SW 1271 (cell line): ENCODE data around the gene ACTL10.

Experiments
- DNase-seq, 2 experiments: peaks; one replicate each; lab custom pipeline; 2025; lab: John Stamatoyannopoulos, UW

ACTL10 gene

GRCh38 chr20:33649201-33649681, 17.5 kb upstream of the ACTL10 start:
- DNase-seq: no peak

GRCh38 chr20:33650111-33650752, 16.5 kb upstream of the ACTL10 start:
- DNase-seq: no peak

DNA sequence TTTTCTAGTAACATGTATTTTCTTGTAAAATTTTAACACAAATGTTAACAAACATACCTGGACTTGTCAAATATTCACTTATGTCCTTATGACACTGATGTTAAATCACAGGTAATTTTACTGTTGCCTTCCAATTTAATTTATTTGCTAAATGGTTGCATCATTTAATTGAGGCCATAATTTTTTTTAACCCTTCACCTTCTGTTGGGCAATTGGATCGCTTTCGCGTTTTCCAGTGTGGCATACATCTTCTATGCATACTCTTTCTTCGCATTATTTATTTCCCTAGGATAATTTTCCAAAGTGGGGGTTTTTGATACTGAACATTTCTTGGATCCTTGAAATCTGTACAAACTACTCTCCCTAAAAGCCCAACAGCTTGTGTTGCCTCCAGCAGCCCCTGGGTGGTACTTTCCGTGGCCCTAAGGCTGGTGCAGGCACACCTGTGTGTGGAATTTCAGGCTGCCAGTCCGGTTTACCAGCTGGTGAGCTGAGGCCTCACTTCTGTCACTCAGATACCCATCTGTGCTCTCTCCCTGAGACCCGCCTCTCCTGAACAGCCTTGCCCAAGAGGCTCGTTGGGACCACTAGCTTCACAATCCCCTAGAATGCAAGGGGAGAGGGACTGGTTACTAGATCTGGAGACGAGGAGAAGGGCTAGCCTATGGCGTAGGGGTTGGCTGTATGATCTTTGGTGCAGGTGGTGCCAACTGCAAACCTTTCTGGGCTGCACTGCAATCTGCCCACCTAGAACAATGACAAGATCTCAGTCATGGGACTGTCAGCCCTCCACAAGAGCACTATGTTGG, 15.8 kb upstream of the ACTL10 start:
- no peak for DNase-seq

DNA sequence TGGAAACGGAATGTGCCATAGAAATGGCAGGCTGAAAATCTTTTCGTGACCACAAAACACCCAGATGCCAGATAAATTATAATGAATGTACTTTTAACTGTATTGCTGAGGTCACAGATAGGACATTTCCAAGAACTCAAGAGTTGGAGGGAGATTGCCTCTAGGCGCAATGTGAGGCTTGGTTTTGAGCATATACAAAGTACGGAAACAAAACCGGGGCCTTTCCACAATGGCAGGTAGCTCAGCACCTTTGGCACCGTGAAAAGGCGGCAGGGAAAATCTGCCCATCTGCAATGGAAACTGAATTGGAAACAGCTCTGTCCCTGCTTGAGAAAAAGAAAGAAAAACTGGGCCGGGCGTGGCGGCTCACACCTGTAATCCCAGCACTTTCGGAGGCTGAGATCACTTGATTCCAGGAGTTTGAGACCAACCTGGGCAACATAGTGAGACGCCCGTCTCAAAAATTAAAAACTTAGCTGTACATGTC, 15.1 kb upstream of the ACTL10 start:
- no peak for DNase-seq

- peak; percentile 84 to 90 for DNase-seq
Measured at GRCh38 chr20:33653218-33653899, 13.4 kb upstream of the ACTL10 start.

GRCh38 chr20:33653900-33654596, 12.7 kb upstream of the ACTL10 start:
- no peak for DNase-seq

- no peak for DNase-seq
Measured at GRCh38 chr20:33654680-33655161, 12.0 kb upstream of the ACTL10 start.

- DNase-seq: no peak
Measured at GRCh38 chr20:33655164-33655563, 11.6 kb upstream of the ACTL10 start.

GRCh38 chr20:33656010-33656782, 10.5 kb upstream of the ACTL10 start:
- DNase-seq: no peak

- no peak for DNase-seq
Measured at GRCh38 chr20:33656783-33657703, 9.7 kb upstream of the ACTL10 start.

GRCh38 chr20:33657704-33658095, 9.0 kb upstream of the ACTL10 start:
- DNase-seq: no peak

DNA sequence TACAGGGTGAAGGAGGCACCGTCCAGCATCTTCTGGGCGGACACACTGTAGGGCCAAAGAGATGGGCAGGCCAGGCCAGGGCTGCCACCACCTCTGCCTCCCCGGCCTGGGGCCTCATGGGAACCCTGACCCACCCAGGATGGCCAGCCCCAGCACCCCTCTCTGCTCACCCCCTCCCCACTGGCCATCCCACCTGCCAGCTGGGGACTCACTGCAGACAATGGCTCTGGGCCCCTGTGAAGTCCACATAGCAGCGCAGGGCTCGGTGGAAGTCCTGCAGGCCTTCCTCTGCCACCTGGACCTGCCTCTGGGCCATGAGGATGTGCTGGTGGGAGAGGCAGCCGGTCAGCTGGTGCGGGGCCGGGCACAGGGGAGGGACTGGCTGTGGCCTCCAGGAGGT, 8.2 kb upstream of the ACTL10 start:
- no peak for DNase-seq

GRCh38 chr20:33658929-33659328, 7.8 kb upstream of the ACTL10 start:
- DNase-seq: no peak

DNA sequence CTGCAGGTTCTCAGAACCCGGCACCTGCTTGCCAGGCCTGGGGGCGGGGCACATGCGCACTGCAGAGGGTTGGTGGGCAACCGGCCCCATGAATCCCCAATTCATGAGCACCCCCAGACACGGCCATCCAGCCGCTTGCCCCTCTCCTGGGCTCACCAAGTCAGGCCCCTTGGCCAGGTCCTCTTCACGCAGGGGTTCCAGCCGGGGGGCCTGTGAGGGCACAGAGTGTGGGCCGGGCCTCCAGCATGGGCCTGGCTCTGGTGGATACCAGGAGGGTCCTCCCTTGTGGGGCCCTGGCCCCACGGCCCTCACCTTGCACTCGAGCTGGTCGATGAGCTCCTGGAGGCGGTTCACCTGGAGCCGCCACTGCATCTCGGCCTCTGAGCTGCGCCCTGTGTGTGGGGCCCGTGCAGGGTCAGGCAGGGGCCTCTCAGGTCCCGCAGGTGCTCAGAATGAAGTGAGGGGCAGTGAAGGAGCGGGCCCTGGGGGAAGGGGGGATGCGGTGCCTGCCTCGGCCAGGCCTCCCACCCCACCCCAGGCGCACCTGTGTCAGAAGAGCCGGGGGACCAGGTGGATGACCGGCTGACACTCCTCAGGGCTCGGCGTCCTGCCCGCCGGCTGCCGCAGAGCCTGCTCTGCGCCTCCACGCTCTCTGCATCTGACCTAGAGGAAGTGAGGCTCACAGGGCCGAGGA, 7.3 kb upstream of the ACTL10 start:
- DNase-seq: no peak

GRCh38 chr20:33660035-33660684, 6.6 kb upstream of the ACTL10 start:
- DNase-seq: no peak

DNA sequence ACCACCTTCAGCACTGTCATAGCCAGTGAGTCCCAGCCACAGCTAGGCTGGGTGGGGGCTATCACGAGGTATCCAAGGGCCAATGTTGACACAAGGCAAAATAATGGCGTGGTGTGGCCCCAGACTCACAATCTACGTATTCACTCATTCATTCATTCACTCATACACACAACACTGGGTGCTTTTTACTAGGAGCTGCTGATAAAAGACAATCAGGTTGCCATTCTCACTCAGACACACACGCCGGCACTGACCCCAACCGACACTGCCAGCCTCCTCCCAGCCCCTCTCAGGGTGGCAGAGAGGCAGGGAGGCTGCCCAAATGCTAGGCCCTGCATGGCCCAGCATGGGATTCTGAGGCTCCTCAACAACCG, 6.1 kb upstream of the ACTL10 start:
- no peak for DNase-seq

GRCh38 chr20:33662172-33662571, 4.6 kb upstream of the ACTL10 start, which contains the start of gene C20orf144:
Gene C20orf144 (plus strand): TSS chr20:33662327. CDS start chr20:33662346, 19 bp downstream.
- DNase-seq: no peak

- peak; percentile 87 to 92 for DNase-seq
Measured at GRCh38 chr20:33663161-33664084, 3.3 kb upstream of the ACTL10 start.
